HEK293 (cell line): ENCODE results near the gene VIPR2.

Experiments
- CTCF ChIA-PET: fragments of 350-600 bp; formaldehyde crosslinking; extraction: SDS; loops from one replicate; lab custom pipeline; 2021; ENCODE audit warnings: antibody characterized with exemption; lab: Yijun Ruan, JAX
- POLR2A ChIA-PET: fragments of 300-600 bp; formaldehyde crosslinking; extraction: SDS; loops from one replicate; lab custom pipeline; 2020; ENCODE audit warnings: antibody characterized with exemption, inconsistent platforms; lab: Yijun Ruan, JAX
- H3K27ac ChIP-seq: fragments of 200-500 bp; sonication (Bioruptor generic); 2 replicates; pipeline ENCODE4 v1.5.1; 2014; ENCODE audit warnings: low read depth, low read length, control low read depth, inconsistent platforms; ENCODE audit errors: extremely low read depth
- H3K36me3 ChIP-seq, 2 experiments: fragments of 200-500 bp in 1 of 2; sonication (Bioruptor generic) in 1 of 2; 1 replicate in 1 of 2; 2 replicates in 1 of 2; pipeline ENCODE4 v1.5.1; 2014 to 2017; ENCODE audit warnings: inconsistent platforms in 2 of 2, low read length in 2 of 2; ENCODE audit not compliant: control insufficient read depth in 2 of 2, insufficient read depth in 1 of 2
- H3K4me1 ChIP-seq: fragments of 200-500 bp; sonication (Bioruptor generic); 2 replicates; pipeline ENCODE4 v1.5.1; 2014; ENCODE audit warnings: mild to moderate bottlenecking, low read length, inconsistent platforms; ENCODE audit not compliant: control insufficient read depth, insufficient read depth
- H3K4me3 ChIP-seq: 2 replicates; pipeline ENCODE4 v1.5.1; 2011; ENCODE audit warnings: low read depth, mild to moderate bottlenecking, control low read depth, low read length, moderate library complexity
- H3K9me3 ChIP-seq: fragments of 200-500 bp; sonication (Bioruptor generic); 2 replicates; pipeline ENCODE4 v1.5.1; 2014; ENCODE audit warnings: low read depth, low read length, inconsistent platforms; ENCODE audit not compliant: control insufficient read depth, insufficient read depth
- EGR2 ChIP-seq: fragments of 450-650 bp; formaldehyde crosslinking; IDR thresholded peaks from 2 replicates; pipeline ENCODE4 v1.5.1; 2016; ENCODE audit warnings: low read depth, missing biosample characterization, missing genetic modification characterization
- SCRT1 ChIP-seq: fragments of 450-650 bp; formaldehyde crosslinking; IDR thresholded peaks from 2 replicates; pipeline ENCODE4 v1.5.1; 2016; ENCODE audit warnings: missing biosample characterization, missing genetic modification characterization, borderline replicate concordance
- ZBTB20 ChIP-seq: fragments of 450-650 bp; formaldehyde crosslinking; IDR thresholded peaks from 2 replicates; pipeline ENCODE4 v1.5.1; 2016; ENCODE audit warnings: missing biosample characterization, missing genetic modification characterization
- ZNF121 ChIP-seq: fragments of 450-650 bp; formaldehyde crosslinking; IDR thresholded peaks from 2 replicates; pipeline ENCODE4 v1.5.1; 2016; ENCODE audit warnings: missing biosample characterization, missing genetic modification characterization
- ZNF2 ChIP-seq: fragments of 450-650 bp; formaldehyde crosslinking; IDR thresholded peaks from 2 replicates; pipeline ENCODE4 v1.5.1; 2016; ENCODE audit warnings: missing biosample characterization, missing genetic modification characterization
- ZNF202 ChIP-seq: fragments of 450-650 bp; formaldehyde crosslinking; IDR thresholded peaks from 2 replicates; pipeline ENCODE4 v1.5.1; 2016; ENCODE audit warnings: missing biosample characterization, missing genetic modification characterization, borderline replicate concordance
- ZNF350 ChIP-seq: fragments of 450-650 bp; formaldehyde crosslinking; IDR thresholded peaks from 2 replicates; pipeline ENCODE4 v1.5.0; 2017; ENCODE audit warnings: missing biosample characterization, mild to moderate bottlenecking, missing genetic modification characterization
- ZNF354C ChIP-seq: fragments of 450-650 bp; formaldehyde crosslinking; IDR thresholded peaks from 2 replicates; pipeline ENCODE4 v1.5.1; 2016; ENCODE audit warnings: missing biosample characterization, missing genetic modification characterization, low read depth, borderline replicate concordance
- ZNF501 ChIP-seq: fragments of 450-650 bp; formaldehyde crosslinking; IDR thresholded peaks from 2 replicates; pipeline ENCODE4 v1.5.1; 2016; ENCODE audit warnings: missing biosample characterization, missing genetic modification characterization
- ZNF585B ChIP-seq: fragments of 450-650 bp; formaldehyde crosslinking; IDR thresholded peaks from 2 replicates; pipeline ENCODE4 v1.5.1; 2016; ENCODE audit warnings: missing biosample characterization, missing genetic modification characterization
- ZNF600 ChIP-seq: fragments of 450-650 bp; formaldehyde crosslinking; IDR thresholded peaks from 2 replicates; pipeline ENCODE4 v1.5.1; 2016; ENCODE audit warnings: missing biosample characterization, missing genetic modification characterization
- ZNF623 ChIP-seq: fragments of 450-650 bp; formaldehyde crosslinking; IDR thresholded peaks from 2 replicates; pipeline ENCODE4 v1.5.1; 2016; ENCODE audit warnings: missing biosample characterization, missing genetic modification characterization
- ZNF645 ChIP-seq: fragments of 450-650 bp; formaldehyde crosslinking; IDR thresholded peaks from 2 replicates; pipeline ENCODE4; 2016; ENCODE audit warnings: missing biosample characterization, missing genetic modification characterization
- ZNF704 ChIP-seq: fragments of 450-650 bp; formaldehyde crosslinking; IDR thresholded peaks from 2 replicates; pipeline ENCODE4 v1.5.1; 2016; ENCODE audit warnings: missing biosample characterization, missing genetic modification characterization
- ZNF791 ChIP-seq: fragments of 450-650 bp; formaldehyde crosslinking; IDR thresholded peaks from 2 replicates; pipeline ENCODE4 v1.5.1; 2016; ENCODE audit warnings: missing biosample characterization, missing genetic modification characterization
- TF ChIP-seq, protein P1 (sequence below): fragments of 450-650 bp; formaldehyde crosslinking; IDR thresholded peaks from 2 replicates; pipeline ENCODE4 v1.5.1; 2016; ENCODE audit warnings: missing biosample characterization, missing genetic modification characterization
- TF ChIP-seq, protein P2 (sequence below): fragments of 450-650 bp; formaldehyde crosslinking; IDR thresholded peaks from 2 replicates; pipeline ENCODE4 v1.5.1; 2017; ENCODE audit warnings: missing biosample characterization, missing genetic modification characterization
- TF ChIP-seq, protein P3 (sequence below): fragments of 450-650 bp; formaldehyde crosslinking; IDR thresholded peaks from 2 replicates; pipeline ENCODE4 v1.5.1; 2017; ENCODE audit warnings: missing biosample characterization, missing genetic modification characterization
- TF ChIP-seq, protein P4 (sequence below): fragments of 450-650 bp; formaldehyde crosslinking; IDR thresholded peaks from 2 replicates; pipeline ENCODE4 v1.5.1; 2016; ENCODE audit warnings: missing biosample characterization, missing genetic modification characterization
- TF ChIP-seq, protein P5 (sequence below): fragments of 450-650 bp; formaldehyde crosslinking; IDR thresholded peaks from 2 replicates; pipeline ENCODE4 v1.5.1; 2016; ENCODE audit warnings: missing biosample characterization, missing genetic modification characterization

Gene VIPR2

GRCh38 chr7:159061674-159062212, 82.9 kb downstream of the VIPR2 start:
- no peaks in the 10 kb centered on the region for H3K4me1 ChIP-seq
- H3K36me3 ChIP-seq = no peaks in the 10 kb centered on the region
- ChIA-PET POLR2A (no interaction called here), CTCF (no interaction called here)
- no peak overlapping the region for H3K4me3 ChIP-seq
- no peak for TF ChIP-seq ZNF354C
- TF ChIP-seq ZNF350 = no peak
- TF ChIP-seq, protein P1, sequence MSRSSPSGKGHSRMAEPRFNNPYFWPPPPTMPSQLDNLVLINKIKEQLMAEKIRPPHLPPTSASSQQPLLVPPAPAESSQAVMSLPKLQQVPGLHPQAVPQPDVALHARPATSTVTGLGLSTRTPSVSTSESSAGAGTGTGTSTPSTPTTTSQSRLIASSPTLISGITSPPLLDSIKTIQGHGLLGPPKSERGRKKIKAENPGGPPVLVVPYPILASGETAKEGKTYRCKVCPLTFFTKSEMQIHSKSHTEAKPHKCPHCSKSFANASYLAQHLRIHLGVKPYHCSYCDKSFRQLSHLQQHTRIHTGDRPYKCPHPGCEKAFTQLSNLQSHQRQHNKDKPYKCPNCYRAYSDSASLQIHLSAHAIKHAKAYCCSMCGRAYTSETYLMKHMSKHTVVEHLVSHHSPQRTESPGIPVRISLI (tag by site-specific recombination) = no peak
- TF ChIP-seq ZNF600 = no peak
- H3K27ac ChIP-seq = no peak overlapping the region
- no peaks in the 10 kb centered on the region for H3K9me3 ChIP-seq

DNA sequence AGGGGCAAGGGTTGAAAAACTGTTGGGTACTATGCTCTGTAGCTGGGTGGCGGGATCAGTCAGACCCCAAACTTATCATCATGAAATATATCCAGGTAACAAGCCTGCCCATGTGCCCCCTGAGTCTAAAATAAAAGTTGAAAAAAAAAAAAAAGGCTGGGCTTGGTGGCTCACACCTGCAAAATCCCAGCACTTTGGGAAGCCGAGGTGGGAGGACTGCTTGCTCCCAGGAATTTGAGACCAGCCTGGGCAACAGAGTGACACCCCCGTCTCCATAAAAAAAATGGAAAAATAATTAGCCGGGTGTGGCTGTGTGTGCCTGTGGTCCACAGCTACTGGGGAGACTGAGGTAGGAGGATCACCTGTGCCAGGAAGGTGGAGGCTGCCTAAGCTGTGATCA, 83.5 kb downstream of the VIPR2 start:
- CTCF ChIA-PET = no interaction called here
- TF ChIP-seq ZNF585B (tag by site-specific recombination) (no peak), SCRT1 (tag by site-specific recombination) (no peak), ZNF202 (no peak), ZBTB20 (tag by site-specific recombination) (no peak), ZNF623 (tag by site-specific recombination) (no peak), ZNF645 (tag by site-specific recombination) (no peak), ZNF791 (no peak), EGR2 (tag by site-specific recombination) (no peak), ZNF121 (tag by site-specific recombination) (no peak), ZNF501 (no peak), ZNF2 (tag by site-specific recombination) (no peak)
- TF ChIP-seq, protein P2, sequence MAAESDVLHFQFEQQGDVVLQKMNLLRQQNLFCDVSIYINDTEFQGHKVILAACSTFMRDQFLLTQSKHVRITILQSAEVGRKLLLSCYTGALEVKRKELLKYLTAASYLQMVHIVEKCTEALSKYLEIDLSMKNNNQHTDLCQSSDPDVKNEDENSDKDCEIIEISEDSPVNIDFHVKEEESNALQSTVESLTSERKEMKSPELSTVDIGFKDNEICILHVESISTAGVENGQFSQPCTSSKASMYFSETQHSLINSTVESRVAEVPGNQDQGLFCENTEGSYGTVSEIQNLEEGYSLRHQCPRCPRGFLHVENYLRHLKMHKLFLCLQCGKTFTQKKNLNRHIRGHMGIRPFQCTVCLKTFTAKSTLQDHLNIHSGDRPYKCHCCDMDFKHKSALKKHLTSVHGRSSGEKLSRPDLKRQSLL (tag by site-specific recombination) = no peak
- TF ChIP-seq, protein P3, sequence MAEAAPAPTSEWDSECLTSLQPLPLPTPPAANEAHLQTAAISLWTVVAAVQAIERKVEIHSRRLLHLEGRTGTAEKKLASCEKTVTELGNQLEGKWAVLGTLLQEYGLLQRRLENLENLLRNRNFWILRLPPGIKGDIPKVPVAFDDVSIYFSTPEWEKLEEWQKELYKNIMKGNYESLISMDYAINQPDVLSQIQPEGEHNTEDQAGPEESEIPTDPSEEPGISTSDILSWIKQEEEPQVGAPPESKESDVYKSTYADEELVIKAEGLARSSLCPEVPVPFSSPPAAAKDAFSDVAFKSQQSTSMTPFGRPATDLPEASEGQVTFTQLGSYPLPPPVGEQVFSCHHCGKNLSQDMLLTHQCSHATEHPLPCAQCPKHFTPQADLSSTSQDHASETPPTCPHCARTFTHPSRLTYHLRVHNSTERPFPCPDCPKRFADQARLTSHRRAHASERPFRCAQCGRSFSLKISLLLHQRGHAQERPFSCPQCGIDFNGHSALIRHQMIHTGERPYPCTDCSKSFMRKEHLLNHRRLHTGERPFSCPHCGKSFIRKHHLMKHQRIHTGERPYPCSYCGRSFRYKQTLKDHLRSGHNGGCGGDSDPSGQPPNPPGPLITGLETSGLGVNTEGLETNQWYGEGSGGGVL (tag by site-specific recombination) = no peak
- no peaks in the 10 kb centered on the region for H3K9me3 ChIP-seq
- no peaks in the 10 kb centered on the region for H3K36me3 ChIP-seq
- POLR2A ChIA-PET = no interaction called here
- H3K4me1 ChIP-seq = no peaks in the 10 kb centered on the region
- no peak overlapping the region for H3K27ac ChIP-seq
- no peak overlapping the region for H3K4me3 ChIP-seq

DNA sequence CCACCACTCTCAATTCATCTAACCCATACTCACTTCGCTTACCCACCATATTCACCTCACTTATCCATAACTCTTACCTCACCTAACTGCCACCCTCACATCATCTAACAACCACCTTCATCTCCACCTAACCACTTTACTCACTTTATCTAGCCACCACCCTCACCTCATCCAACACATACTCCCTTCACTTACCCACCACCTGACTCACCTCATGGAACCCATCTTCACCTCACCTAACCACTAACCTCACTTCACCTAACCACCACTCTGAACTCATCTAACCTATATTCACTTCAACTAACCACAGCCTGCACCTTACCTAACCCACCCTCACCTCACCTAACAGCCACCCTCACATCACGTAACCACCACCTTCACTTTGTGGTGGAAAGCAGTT, 84.2 kb downstream of the VIPR2 start:
- ChIA-PET POLR2A (no interaction called here), CTCF (no interaction called here)
- no peak overlapping the region for H3K4me3 ChIP-seq
- no peaks in the 10 kb centered on the region for H3K36me3 ChIP-seq
- no peak overlapping the region for H3K27ac ChIP-seq
- H3K9me3 ChIP-seq = no peaks in the 10 kb centered on the region
- H3K4me1 ChIP-seq = no peaks in the 10 kb centered on the region
- TF ChIP-seq, protein P4, sequence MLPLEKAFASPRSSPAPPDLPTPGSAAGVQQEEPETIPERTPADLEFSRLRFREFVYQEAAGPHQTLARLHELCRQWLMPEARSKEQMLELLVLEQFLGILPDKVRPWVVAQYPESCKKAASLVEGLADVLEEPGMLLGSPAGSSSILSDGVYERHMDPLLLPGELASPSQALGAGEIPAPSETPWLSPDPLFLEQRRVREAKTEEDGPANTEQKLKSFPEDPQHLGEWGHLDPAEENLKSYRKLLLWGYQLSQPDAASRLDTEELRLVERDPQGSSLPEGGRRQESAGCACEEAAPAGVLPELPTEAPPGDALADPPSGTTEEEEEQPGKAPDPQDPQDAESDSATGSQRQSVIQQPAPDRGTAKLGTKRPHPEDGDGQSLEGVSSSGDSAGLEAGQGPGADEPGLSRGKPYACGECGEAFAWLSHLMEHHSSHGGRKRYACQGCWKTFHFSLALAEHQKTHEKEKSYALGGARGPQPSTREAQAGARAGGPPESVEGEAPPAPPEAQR (tag by site-specific recombination) = no peak
- TF ChIP-seq, protein P5, sequence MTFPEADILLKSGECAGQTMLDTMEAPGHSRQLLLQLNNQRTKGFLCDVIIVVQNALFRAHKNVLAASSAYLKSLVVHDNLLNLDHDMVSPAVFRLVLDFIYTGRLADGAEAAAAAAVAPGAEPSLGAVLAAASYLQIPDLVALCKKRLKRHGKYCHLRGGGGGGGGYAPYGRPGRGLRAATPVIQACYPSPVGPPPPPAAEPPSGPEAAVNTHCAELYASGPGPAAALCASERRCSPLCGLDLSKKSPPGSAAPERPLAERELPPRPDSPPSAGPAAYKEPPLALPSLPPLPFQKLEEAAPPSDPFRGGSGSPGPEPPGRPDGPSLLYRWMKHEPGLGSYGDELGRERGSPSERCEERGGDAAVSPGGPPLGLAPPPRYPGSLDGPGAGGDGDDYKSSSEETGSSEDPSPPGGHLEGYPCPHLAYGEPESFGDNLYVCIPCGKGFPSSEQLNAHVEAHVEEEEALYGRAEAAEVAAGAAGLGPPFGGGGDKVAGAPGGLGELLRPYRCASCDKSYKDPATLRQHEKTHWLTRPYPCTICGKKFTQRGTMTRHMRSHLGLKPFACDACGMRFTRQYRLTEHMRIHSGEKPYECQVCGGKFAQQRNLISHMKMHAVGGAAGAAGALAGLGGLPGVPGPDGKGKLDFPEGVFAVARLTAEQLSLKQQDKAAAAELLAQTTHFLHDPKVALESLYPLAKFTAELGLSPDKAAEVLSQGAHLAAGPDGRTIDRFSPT (tag by site-specific recombination) = no peak
- TF ChIP-seq ZNF704 (tag by site-specific recombination) = 0 out of 2 replicates have a peak, but pooled peaks have one; percentile 27
- TF ChIP-seq, protein P3 (tag by site-specific recombination) = no peak
